ENCODE data around the gene ECM1.

- TF ChIP-seq EP300 (IDR thresholded peaks at IDR 0.05; ENCODE audit: borderline replicate concordance) (peak; percentile 68; the same call in 1 of the 2 replicates), TEAD4 (IDR thresholded peaks at IDR 0.05) (peak; percentile 53), CREB1 (IDR thresholded peaks at IDR 0.05; ENCODE audit: low read depth) (no peak), REST (IDR thresholded peaks at IDR 0.05; ENCODE audit: low read depth) (no peak), NFIC (IDR thresholded peaks at IDR 0.05) (peak; percentile 53), CEBPB (IDR thresholded peaks at IDR 0.05) (no peak), FOXM1 (IDR thresholded peaks at IDR 0.05; ENCODE audit: borderline replicate concordance, low read depth) (peak; percentile 9; the same call in 1 of the 2 replicates), MAX (IDR thresholded peaks at IDR 0.05) (no peak), TAF1 (IDR thresholded peaks at IDR 0.05; ENCODE audit: low read depth) (0 out of 2 replicates have a peak, but pooled peaks have one; percentile 28)
Measured at GRCh38 chr1:150561974-150562445, 54.1 kb downstream of the ECM1 start.
